ENCODE results near the gene FIBP.

DNA sequence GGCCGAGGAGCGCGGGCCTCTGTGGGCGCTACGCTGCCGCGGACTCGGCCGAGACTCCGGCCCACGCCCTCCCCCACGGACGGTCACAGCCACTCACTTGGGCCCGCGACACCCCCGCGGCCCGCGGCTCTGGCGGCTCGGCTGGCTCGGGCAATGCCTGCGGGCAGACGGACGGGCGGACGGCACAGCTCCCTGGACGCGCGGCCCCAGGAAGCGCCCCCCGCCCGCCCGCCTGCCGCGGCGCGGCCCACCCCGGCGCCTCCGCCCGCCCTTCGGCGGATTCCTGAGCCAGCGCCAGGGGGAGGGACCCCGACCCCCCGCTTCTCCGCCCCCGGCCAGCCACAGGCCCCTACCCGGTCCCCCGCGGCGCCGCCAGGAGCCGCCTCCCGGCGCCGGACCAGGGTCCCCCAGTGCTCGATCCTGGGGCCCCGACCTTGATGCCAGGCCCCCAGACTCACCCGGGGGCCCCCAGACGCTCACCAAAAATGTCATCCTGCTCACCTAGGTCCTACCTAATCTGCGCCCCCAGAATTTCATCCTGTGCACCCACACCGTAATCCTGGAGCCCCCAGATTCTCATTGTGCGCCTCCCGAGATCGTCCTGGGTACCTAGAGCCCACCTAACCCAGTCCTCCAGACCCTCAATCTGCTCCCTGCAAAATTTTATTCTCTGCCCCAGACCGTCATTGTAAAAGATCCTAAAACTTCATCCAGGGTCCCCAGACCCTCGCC, 15.5 kb downstream of the FIBP start, which contains the start of gene EFEMP2:
- TF ChIP-seq, protein P1, sequence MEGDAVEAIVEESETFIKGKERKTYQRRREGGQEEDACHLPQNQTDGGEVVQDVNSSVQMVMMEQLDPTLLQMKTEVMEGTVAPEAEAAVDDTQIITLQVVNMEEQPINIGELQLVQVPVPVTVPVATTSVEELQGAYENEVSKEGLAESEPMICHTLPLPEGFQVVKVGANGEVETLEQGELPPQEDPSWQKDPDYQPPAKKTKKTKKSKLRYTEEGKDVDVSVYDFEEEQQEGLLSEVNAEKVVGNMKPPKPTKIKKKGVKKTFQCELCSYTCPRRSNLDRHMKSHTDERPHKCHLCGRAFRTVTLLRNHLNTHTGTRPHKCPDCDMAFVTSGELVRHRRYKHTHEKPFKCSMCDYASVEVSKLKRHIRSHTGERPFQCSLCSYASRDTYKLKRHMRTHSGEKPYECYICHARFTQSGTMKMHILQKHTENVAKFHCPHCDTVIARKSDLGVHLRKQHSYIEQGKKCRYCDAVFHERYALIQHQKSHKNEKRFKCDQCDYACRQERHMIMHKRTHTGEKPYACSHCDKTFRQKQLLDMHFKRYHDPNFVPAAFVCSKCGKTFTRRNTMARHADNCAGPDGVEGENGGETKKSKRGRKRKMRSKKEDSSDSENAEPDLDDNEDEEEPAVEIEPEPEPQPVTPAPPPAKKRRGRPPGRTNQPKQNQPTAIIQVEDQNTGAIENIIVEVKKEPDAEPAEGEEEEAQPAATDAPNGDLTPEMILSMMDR (IDR thresholded peaks at IDR 0.05), result no peak
- TF ChIP-seq POLR2A (IDR thresholded peaks at IDR 0.05), result no peak
